Stimulated activated CD8-positive, alpha-beta memory T cell treated with anti-CD3 and anti-CD28 coated beads, Interleukin-12 subunit alpha, Interleukin-12 subunit beta, amount 100 ng/mL, for 24 hours (primary cell): Measurements from ENCODE around the gene CELF5.
"Not testable (repeated sequence)": the region's sequence is repeated elsewhere in the genome, so short reads cannot be mapped to it uniquely, and the experiment has no call there.

Source experiments
- DNase-seq: peaks from one replicate; pipeline ENCODE4 v3.0.0-alpha.2; 2020; ENCODE audit errors: extremely low read depth

CELF5 gene

DNA sequence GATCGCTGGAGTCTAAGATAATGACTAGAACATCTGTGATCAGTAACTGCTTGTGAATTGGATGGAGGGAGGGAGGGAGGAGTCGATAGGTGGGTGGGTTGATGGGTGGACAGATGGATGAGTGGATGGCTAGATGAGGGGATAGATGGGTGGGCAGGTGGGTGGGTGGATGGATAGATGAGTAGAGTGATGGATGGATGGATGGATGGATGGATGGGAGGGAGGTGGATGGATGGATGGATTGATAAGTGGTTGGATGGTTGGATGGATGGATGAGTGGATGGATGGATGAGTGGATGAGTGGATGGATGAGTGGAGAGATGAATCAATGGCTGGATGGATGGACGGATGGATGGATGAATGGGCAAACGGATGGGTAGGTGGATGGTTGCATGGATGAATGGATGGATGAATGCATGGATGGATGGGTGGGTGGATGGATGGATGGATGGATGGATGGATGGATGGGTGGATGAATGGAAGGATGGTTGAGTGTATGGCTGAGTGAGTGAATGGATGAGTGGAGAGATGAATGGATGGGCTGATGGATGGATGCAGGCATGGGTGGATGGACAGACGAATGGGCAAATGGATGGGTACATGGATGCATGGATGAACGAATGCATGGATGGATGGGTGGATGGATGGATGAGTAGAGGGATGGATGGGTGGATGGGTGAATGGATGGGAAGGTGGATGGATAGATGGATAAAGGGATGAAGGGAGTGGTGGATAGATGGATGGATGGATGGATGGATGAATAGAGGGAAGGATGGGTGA is 97.9 kb downstream of the CELF5 start:
- DNase-seq = no peak

DNA sequence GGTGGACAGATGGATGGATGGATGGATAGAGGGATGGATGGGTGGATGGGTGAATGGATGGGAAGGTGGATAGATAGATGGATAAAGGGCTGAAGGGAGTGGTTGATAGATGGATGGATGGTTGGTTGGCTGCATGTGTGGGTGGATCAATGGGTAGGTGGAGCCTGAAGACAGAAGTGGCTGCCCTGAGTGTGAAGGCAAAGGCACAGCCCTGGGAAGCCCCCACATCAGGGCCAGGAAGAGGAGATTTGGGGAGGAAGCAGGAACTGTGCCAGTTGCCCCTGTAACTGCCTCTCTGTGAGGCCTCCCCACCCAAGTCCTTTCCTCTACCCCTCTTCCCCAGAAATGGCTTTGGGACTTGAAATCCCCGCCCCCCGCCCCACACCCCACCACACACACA is 98.6 kb downstream of the CELF5 start:
- DNase-seq = no peak

DNA sequence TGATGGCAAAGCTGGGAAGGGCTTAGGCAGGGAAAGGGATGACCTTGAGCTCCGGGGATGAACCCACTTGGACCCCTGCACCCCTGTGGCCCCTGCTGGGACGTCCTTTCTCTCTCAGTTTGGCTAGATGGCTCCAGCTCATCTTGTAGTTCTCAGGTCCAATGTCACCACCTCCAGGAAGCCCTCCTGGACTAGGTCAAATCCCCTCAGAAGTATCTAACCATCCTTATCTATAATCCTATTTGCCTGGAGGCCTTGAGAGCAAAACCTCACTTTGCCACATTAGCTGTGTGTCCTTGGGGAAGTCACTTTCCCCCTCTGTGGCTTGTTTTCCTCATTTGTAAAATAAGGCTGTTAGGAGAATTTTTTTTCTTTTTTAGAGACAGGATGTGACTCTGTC is 99.2 kb downstream of the CELF5 start:
- no peak for DNase-seq

- DNase-seq = no peak
These were observed 100.0 kb downstream of the CELF5 start for GRCh38 chr19:3324405-3324856.

DNA sequence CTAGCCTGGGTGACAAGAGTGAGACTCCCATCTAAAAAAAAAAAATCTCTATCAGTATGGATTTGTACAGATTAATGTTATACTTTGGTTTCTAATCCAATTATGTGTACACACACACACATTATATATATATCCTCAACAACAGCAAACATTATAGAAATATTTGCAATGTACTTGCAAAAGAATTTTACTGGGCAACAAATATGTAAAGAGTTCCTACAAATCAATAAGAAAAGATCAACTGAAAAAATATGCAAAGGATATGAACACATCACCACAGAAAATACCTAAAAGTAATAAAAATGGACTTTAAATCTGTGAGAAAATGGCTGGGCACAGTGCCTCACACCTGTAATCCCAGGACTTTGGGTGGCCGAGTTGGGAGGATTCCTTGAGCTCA is 101.0 kb downstream of the CELF5 start:
- DNase-seq = no peak

DNA sequence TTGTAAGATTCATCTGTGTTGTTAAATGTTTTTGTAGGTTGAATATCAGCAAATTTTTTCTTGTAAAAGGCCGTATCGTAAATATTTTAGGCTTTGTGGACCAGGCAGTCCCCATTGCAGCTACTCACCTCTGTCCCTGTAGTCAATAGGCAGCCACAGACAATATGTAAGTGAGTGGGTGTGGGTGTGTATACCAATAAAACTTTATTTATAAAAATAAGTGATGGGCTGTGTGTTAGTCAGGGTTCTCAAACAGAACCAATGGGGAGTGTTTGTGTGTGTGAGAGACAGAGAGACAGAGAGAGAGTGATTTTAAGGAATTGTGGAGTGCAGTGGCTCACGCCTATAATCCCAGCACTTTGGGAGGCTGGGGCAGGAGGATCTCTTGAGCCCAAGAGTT is 104.3 kb downstream of the CELF5 start:
- DNase-seq = no peak

DNA sequence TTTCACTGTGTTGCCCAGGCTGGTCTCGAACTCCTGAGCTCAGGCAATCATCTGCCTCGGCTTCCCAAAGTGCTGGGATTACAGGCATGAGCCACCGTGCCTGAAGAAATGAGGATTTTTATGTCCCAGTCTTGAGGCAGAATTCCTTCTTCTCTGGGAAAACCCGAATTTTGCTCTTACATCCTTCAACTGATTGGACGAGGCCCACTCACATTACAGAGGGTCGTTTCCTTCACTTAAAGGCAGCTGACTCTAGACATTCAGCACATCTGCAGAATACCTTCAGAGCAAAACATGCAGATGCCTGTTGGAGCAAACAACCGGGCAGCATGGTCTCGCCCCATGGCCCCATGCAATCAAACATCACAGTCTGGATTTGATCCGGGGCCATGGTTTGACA is 105.6 kb downstream of the CELF5 start:
- no peak for DNase-seq

DNA sequence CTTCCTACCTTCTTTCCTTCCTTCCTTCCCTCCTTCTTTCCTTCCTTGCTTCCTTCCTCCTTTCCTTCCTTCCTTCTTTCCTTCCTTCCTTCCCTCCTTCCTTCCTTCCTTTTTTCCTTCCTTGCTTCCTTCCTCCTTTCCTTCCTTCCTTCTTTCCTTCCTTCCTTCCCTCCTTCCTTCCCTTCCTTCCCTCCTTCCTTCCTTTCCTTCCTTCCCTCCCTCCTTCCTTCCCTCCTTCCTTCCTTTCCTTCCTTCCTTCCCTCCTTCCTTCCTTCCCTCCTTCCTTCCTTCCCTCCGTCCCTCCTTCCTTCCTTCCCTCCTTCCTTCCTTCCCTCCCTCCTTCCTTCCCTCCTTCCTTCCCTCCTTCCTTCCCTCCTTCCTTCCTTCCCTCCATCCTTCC is 107.8 kb downstream of the CELF5 start:
- DNase-seq = not testable (repeated sequence)

- no peak for DNase-seq
These were observed 108.6 kb downstream of the CELF5 start for GRCh38 chr19:3333020-3333583.

DNA sequence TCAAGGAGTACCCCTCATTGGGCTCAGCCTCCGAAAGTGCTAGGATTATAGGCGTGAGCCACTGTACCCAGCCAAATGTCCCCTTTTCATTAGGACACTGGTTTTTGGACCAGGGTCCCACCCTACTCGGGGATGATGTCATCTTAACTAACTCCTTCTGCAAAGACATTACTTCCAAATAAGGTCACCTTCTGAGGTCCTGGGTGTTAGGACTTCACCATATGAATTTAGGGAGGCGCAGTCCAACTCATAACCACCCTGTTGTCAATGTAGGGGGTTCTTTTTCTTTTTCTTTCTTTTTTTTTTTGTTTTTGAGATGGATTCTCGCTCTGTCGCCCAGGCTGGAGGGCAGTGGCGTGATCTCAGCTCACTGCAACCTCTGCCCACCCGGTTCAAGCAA is 109.2 kb downstream of the CELF5 start:
- DNase-seq = no peak

- not testable (repeated sequence) for DNase-seq
These were observed 110.4 kb downstream of the CELF5 start for GRCh38 chr19:3334749-3335430.

DNA sequence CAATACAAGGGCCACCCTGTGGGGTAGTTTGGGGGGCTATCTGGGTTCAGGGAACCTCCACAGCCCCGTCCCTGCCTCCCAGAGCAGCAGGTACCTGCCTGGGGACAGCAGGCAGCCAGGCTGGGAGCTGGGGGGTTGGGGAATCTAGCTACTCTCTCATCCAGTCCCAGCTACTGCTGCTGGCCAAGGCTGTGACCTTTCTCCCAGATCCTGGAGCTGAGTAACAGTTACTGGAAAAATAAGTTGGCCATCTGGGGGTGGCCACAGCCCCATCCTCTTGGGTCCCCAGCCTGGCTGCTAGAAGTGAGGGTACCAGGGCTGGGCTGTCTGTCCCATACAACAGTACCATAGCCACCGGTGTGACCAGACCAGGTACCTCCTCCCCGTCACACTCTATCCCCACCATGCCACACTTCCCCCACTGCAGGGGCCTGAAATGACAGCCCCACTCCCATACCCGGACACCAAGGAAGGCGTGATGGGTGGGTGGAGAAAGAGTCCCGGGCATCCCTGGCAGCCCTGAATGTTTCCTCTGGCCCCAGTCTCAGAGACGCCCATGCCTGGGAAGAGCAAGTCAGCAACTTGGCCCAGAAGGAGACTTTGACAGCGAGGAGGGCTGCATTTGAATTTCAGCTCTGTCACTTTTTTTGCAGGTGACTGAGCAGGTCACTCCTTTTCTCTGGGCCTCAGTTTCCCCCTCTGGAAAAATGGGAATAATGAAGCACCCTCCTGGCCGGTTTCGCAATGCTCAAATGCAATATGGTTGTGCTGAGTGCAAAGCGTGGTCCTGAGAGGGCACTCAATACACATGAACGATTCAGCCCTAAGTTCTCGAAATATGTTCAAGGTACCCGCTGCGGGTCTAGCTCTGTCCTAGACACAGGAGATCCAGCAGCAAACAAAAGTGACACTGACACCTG is 111.2 kb downstream of the CELF5 start:
- DNase-seq = no peak

DNA sequence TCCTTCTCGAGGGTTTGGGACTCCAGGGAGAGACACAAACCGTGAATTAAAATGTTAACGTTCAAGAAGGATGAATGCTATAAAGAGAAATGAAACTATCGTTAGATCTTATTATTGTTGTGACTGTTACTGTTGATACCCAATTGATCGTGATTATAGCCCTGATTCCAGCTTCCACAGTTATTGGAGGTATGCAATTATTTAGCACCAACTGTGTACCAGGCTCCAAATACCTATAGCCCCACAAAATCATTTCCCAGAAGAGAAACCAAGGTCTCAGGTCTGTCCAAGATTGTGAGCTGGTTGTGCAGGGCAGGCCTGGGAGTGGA is 111.9 kb downstream of the CELF5 start:
- DNase-seq = no peak

DNA sequence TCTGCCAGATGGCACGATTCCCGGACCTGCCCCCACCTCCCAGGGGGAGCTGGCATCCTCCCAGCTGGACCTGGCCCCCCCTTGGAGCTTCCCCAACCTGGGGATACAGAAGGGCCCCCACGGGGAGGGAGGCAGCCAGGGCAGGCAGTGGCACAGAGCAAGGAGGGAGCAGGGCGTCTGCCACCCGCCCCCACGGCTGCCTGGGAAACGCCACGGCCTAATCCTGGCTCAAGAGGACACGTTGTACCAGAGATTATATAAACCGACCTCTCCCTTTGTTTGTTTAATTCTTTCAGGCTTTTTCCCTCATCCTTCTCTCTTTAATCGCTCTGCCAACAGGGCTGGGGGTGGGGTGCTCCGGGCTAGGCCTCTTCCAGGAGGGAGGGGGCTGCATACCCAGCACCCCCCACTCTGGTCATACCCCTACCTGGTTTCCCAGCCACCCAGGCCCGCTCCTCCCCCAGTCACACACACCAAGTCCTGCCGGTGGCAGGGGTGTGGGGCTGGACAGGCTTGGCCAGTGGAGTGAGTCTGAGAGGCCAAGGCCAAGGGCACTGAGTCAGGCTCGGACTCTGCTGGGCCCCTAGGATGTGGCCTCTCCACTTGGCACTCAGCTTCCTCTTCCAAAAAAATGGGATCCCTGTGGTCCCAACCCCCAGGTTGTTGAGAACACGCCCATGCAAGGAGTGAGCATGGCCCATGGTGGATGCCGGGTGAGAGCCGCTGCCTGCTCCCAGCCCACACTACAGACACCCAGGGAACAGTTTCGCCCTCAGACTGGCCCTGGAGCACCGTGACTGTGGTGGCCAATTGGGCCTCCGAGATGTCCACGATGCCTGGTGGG is 112.4 kb downstream of the CELF5 start:
- no peak for DNase-seq

- DNase-seq = no peak
These were observed 114.2 kb downstream of the CELF5 start for GRCh38 chr19:3338541-3339181.

DNA sequence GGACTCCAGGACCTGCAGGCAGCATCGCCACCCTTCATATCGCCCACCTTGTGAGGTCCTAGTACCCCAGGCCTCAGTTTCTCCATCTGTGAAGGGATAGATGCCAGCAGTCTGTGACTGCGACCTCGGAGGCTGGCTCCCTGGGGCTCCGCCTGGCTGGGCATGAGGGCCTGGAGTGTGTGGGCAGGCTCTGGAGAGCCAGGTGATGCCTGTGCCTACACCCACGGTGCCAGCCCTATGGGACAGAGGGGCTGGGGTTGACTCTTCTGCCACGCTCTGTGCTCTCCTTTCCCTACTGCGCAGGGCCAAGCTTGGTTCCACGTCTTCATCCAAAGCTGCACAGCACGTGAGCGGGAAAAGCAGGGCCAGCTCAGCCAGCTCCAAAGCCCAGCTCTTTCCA is 115.9 kb downstream of the CELF5 start:
- no peak for DNase-seq

GRCh38 chr19:3342246-3342645 is 117.8 kb downstream of the CELF5 start:
- DNase-seq = no peak

GRCh38 chr19:3342962-3343361 is 118.5 kb downstream of the CELF5 start:
- DNase-seq = not testable (repeated sequence)

DNA sequence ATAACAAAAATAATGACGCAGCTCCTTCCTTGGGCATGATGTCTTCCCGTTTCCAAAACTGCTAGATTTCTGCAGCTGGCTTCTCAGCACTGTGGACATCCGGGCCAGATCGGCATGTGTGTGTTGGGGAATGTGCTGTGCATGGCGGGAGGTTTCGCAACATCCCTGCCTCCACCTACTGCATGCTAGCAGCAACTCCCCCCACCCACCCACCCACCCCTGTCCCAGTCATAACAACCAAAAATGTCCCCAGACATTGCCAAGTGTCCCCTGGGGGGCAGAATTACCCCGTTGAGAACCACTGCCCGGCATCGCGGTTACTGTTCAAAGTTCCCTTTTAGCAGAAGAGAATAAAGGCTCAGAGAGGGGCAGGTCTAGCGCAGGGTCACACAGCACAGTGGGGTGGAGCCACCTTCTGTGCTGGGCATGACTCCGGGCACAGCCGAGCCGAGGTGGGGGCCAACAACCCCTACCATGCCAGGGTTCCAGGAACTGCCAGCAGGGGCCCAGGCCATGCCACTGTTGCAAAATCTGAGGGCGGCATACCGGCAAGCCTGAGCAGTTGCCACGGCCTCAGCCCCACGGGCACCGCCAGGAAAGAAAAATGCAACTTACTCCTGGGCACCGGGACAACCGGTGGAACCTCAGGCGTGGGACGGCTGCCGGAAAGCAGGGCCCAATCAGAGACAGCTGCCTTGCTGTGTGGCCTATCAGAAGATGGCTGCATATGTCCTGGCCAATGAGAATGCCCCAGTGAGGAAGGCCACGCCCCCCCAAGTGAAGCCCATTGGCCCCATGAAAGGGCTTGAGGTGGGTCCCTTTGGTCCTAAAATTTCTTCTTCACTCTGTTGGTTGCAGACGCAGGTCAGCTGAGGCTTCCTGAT is 119.4 kb downstream of the CELF5 start:
- no peak for DNase-seq
